Keratinocyte (primary cell): ENCODE measurements around the gene IFI30. TPM values are rescaled to one million over a fixed set of nuclear protein-coding genes. Genes with fewer than 3 reads are reported as not detected.
A peak's percentile ranks its signal among the peaks of the same experiment; 100 is the strongest.

ENCODE experiments used
- DNase-seq: peaks from one replicate; pipeline ENCODE4 v3.0.0-alpha.2; 2011; ENCODE audit warnings: low read depth, missing footprints, low spot score
- FAIRE-seq: peaks from 2 replicates; lab custom pipeline; 2011; peaks lifted over from hg19 to GRCh38; lab: Jason Lieb, UNC
- H2AFZ ChIP-seq: 2 replicates; pipeline ENCODE4 v1.6.0; 2012; ENCODE audit warnings: low read length, control low read depth, inconsistent platforms; ENCODE audit not compliant: control insufficient read depth
- H3K27ac ChIP-seq: 2 replicates; pipeline ENCODE4 v1.5.1; 2011; ENCODE audit warnings: low read length; ENCODE audit not compliant: control insufficient read depth, insufficient read depth
- H3K27me3 ChIP-seq: 3 replicates; pipeline ENCODE4 v1.6.0; 2011; ENCODE audit warnings: low read length; ENCODE audit not compliant: control insufficient read depth, insufficient read depth; ENCODE audit errors: extremely low read depth
- H3K36me3 ChIP-seq, 2 experiments: 2 replicates in 1 of 2; 3 replicates in 1 of 2; pipeline ENCODE4 v1.5.1; 2011; ENCODE audit warnings: low read length in 2 of 2, mild to moderate bottlenecking in 1 of 2; ENCODE audit not compliant: control insufficient read depth in 2 of 2, insufficient read depth in 2 of 2; ENCODE audit errors: extremely low read depth in 1 of 2
- H3K4me1 ChIP-seq: 3 replicates; pipeline ENCODE4 v1.5.1; 2011; ENCODE audit warnings: low read length; ENCODE audit not compliant: control insufficient read depth, insufficient read depth; ENCODE audit errors: extremely low read depth
- H3K4me2 ChIP-seq: 3 replicates; pipeline ENCODE4 v1.6.0; 2011; ENCODE audit warnings: low read depth, low read length; ENCODE audit not compliant: control insufficient read depth, insufficient read depth; ENCODE audit errors: extremely low read depth
- H3K4me3 ChIP-seq, 3 experiments: fragments of 200-600 bp in 1 of 3; sonication (generic) in 1 of 3; 2 replicates in 2 of 3; 3 replicates in 1 of 3; pipeline ENCODE4 v1.5.1; 2011 to 2016; ENCODE audit warnings: low read length in 3 of 3, mild to moderate bottlenecking in 3 of 3, control low read depth in 2 of 3, inconsistent platforms in 1 of 3, low read depth in 1 of 3, mixed read lengths in 1 of 3, mixed run types in 1 of 3, moderate library complexity in 1 of 3; ENCODE audit not compliant: control insufficient read depth in 2 of 3, insufficient read depth in 2 of 3; ENCODE audit errors: extremely low read depth in 1 of 3
- H3K79me2 ChIP-seq: 2 replicates; pipeline ENCODE4 v1.6.0; 2012; ENCODE audit warnings: low read length; ENCODE audit not compliant: control insufficient read depth, insufficient read depth
- H3K9ac ChIP-seq: 3 replicates; pipeline ENCODE4 v1.6.0; 2011; ENCODE audit warnings: low read length; ENCODE audit not compliant: control insufficient read depth, insufficient read depth; ENCODE audit errors: extremely low read depth
- H3K9me1 ChIP-seq: 3 replicates; pipeline ENCODE4 v1.6.0; 2011; ENCODE audit warnings: low read length; ENCODE audit not compliant: control insufficient read depth, insufficient read depth; ENCODE audit errors: extremely low read depth
- H3K9me3 ChIP-seq: 2 replicates; pipeline ENCODE4 v1.5.1; 2012; ENCODE audit warnings: low read depth, low read length; ENCODE audit not compliant: control insufficient read depth
- H4K20me1 ChIP-seq: 3 replicates; pipeline ENCODE4 v1.6.0; 2011; ENCODE audit warnings: low read length; ENCODE audit not compliant: control insufficient read depth, insufficient read depth; ENCODE audit errors: extremely low read depth
- CTCF ChIP-seq, 3 experiments: IDR thresholded peaks in 1 of 3; conservative IDR thresholded peaks in 1 of 3; optimal IDR thresholded peaks in 1 of 3; 2 replicates in 2 of 3; 3 replicates in 1 of 3; pipeline versions ENCODE3 to v1.5.1; 2011; ENCODE audit warnings: low read length in 3 of 3, mild to moderate bottlenecking in 3 of 3, moderate library complexity in 2 of 3, control low read depth in 1 of 3, inconsistent platforms in 1 of 3; ENCODE audit not compliant: insufficient read depth in 2 of 3; ENCODE audit errors: extremely low read depth in 1 of 3
- EZH2 ChIP-seq: IDR thresholded peaks from one replicate; pipeline ENCODE4 v1.6.1; 2012; ENCODE audit warnings: inconsistent platforms, mild to moderate bottlenecking, low read length, moderate library complexity
- dilution Hi-C: fragments of 300-500 bp; cut with MboI; formaldehyde crosslinking; loops from one replicate; pipeline ENCODE4 v1.7.0; 2020; ENCODE audit warnings: low sequenced_read_pairs; ENCODE audit not compliant: extremely low pct_ligation_motif_present
- polyA plus RNA-seq, 5 experiments: library from polyadenylated mRNA; depleted of rRNA in 3 of 5; stranded (reverse) in 3 of 5; stranded (forward) in 1 of 5; unstranded in 1 of 5; fragments of >200 nt; gene quantifications; 1 replicate in 1 of 5; 2 replicates in 3 of 5; 3 replicates in 1 of 5; pipeline versions ENCODE4 v1.2.1 to v1.2.3, GENCODE V29; 2011 to 2012; ENCODE audit warnings: missing spikeins in 2 of 5, low read depth in 1 of 5, low replicate concordance in 1 of 5

Gene IFI30
- polyA plus RNA-seq, 1 donor (not counting 4 experiments of a cell fraction or from before 2014, with no cell fraction given), result 31.3 TPM

GRCh38 chr19:18150776-18151624 is 22.6 kb upstream of the IFI30 start:
- H3K36me3 ChIP-seq, result peaks cover 2 to 4% of the 10 kb centered on the region in 2 experiments
- H3K4me3 ChIP-seq, result no peak overlapping the region
- peaks cover 15% of the 10 kb centered on the region for H3K4me1 ChIP-seq
- no peak for DNase-seq
- peaks cover 17% of the 10 kb centered on the region for H3K79me2 ChIP-seq
- no peaks in the 10 kb centered on the region for H4K20me1 ChIP-seq
- H3K9ac ChIP-seq, result no peak overlapping the region
- no peak overlapping the region for H3K4me2 ChIP-seq
- no peaks in the 10 kb centered on the region for H3K9me1 ChIP-seq
- H3K27ac ChIP-seq, result no peak overlapping the region
- H3K9me3 ChIP-seq, result no peaks in the 10 kb centered on the region
- H2AFZ ChIP-seq, result no peak overlapping the region
- no peak for FAIRE-seq
- no peak for TF ChIP-seq CTCF (optimal IDR thresholded peaks at IDR 0.05 in 1 of 3, IDR thresholded peaks at IDR 0.05 in 1 of 3, conservative IDR thresholded peaks at IDR 0.05 in 1 of 3; ENCODE audit: extremely low read depth in 1 of 3, insufficient read depth in 2 of 3, low read length in 3 of 3)
- dilution Hi-C loops, result no loop called here
- no peaks in the 10 kb centered on the region for H3K27me3 ChIP-seq

GRCh38 chr19:18152442-18152816 is 21.2 kb upstream of the IFI30 start:
- H3K9me1 ChIP-seq, result no peaks in the 10 kb centered on the region
- peaks cover 17% of the 10 kb centered on the region for H3K79me2 ChIP-seq
- peak overlapping the region; percentile 93 for H3K4me2 ChIP-seq
- H3K36me3 ChIP-seq, result peaks cover 2 to 4% of the 10 kb centered on the region in 2 experiments
- dilution Hi-C loops, result no loop called here
- H2AFZ ChIP-seq, result peak overlapping the region; percentile 94
- peak overlapping the region; percentile 96 for H3K9ac ChIP-seq
- TF ChIP-seq EZH2 (no peak), CTCF (optimal IDR thresholded peaks at IDR 0.05 in 1 of 3, IDR thresholded peaks at IDR 0.05 in 1 of 3, conservative IDR thresholded peaks at IDR 0.05 in 1 of 3; ENCODE audit: extremely low read depth in 1 of 3, insufficient read depth in 2 of 3, low read length in 3 of 3) (peak; percentile 37 to 75 (median 66))
- H3K4me1 ChIP-seq, result peaks cover 23% of the 10 kb centered on the region
- H3K27me3 ChIP-seq, result no peaks in the 10 kb centered on the region
- peak overlapping the region; percentile 61 to 85 (median 79) for H3K4me3 ChIP-seq
- H3K9me3 ChIP-seq, result no peaks in the 10 kb centered on the region
- DNase-seq (peak; percentile 85), FAIRE-seq (peak; percentile 83)
- H3K27ac ChIP-seq, result peak overlapping the region; percentile 96
- H4K20me1 ChIP-seq, result no peaks in the 10 kb centered on the region
